Testis (tissue), 3 donors: Measurements from ENCODE around the gene TIAM1. TPM values are rescaled to one million over a fixed set of nuclear protein-coding genes. Genes with fewer than 3 reads are reported as not detected.

Experiments used
- DNase-seq: peaks from one replicate; pipeline ENCODE4 v3.0.0-alpha.2; 2019
- H3K27ac ChIP-seq, 2 donors: fragments of 200-600 bp; sonication (generic); one replicate each; pipeline ENCODE4 v1.5.1; 2019
- H3K27me3 ChIP-seq: fragments of 200-600 bp; sonication (generic); one replicate; pipeline ENCODE4 v1.5.1; 2019
- H3K36me3 ChIP-seq: fragments of 200-600 bp; sonication (generic); one replicate; pipeline ENCODE4 v1.5.1; 2017; ENCODE audit warnings: low read depth; ENCODE audit errors: missing control alignments
- H3K4me1 ChIP-seq: fragments of 200-600 bp; sonication (generic); one replicate; pipeline ENCODE4 v1.5.1; 2019
- H3K4me3 ChIP-seq, 2 donors: fragments of 200-600 bp; sonication (generic); one replicate each; pipeline ENCODE4 v1.5.1; 2017 to 2019
- H3K9me3 ChIP-seq: fragments of 200-600 bp; sonication (generic); one replicate; pipeline ENCODE4 v1.5.1; 2017
- CTCF ChIP-seq, 3 experiments: fragments of 450-650 bp in 2 of 3; fragments of 200-600 bp in 1 of 3; sonication (generic) in 1 of 3; IDR thresholded peaks; one replicate each; pipeline ENCODE4 v1.5.1; 2016 to 2019; ENCODE audit warnings: antibody characterized with exemption in 3 of 3, mild to moderate bottlenecking in 2 of 3, moderate library complexity in 1 of 3
- POLR2A ChIP-seq: fragments of 450-650 bp; IDR thresholded peaks from one replicate; pipeline ENCODE4 v1.6.1; 2017; ENCODE audit warnings: antibody characterized with exemption, mild to moderate bottlenecking, moderate library complexity
- WGBS, 2 donors: methylation state at CpG; one replicate each; pipeline ENCODE4 v1.1.5; 2018; 5-methylcytosine and 5-hydroxymethylcytosine counted together
- intact Hi-C: fragments of 100-400 bp; cut with DNase I; formaldehyde crosslinking; loops from one replicate; pipeline ENCODE4 v1.15.1; 2023; ENCODE audit warnings: low total_unique reads
- polyA plus RNA-seq: library from polyadenylated mRNA; stranded (reverse); fragments of 350-450 nt; fragmentation: Illumina TruSeq; extraction: RNeasy Lipid Tissue Mini Kit (QIAGEN cat#74804); gene quantifications from one replicate; pipeline ENCODE4 v1.2.3, GENCODE V29; 2014; ENCODE audit warnings: low read depth, low replicate concordance; ENCODE audit not compliant: insufficient read depth
- total RNA-seq, 2 donors: library from RNA; depleted of rRNA; stranded (reverse); fragments of >200 nt; gene quantifications; one replicate each; pipeline ENCODE4 v1.2.3, GENCODE V29; 2016

Gene TIAM1
- total and polyA plus RNA-seq, 3 donors from 2014 or later = 21.3 to 51.6 (median 34.6) TPM

- H3K9me3 ChIP-seq = no peaks in the 10 kb centered on the region
- intact Hi-C loops = no loop called here
- H3K27me3 ChIP-seq = no peaks in the 10 kb centered on the region
- 82 to 84% methylated on average over 5 of the region's 5 CpGs for WGBS, 2 donors
- DNase-seq = no peak
- no peaks in the 10 kb centered on the region for H3K36me3 ChIP-seq
- TF ChIP-seq POLR2A = no peak
- TF ChIP-seq CTCF (IDR thresholded peaks at IDR 0.05) = no peak
- H3K27ac ChIP-seq = no peak overlapping the region
- H3K4me3 ChIP-seq = no peak overlapping the region
- H3K4me1 ChIP-seq = peaks cover 13% of the 10 kb centered on the region
These were observed 186.3 kb downstream of the TIAM1 start for GRCh38 chr21:31157756-31158155.

- intact Hi-C loops = no loop called here
- Histone ChIP-seq H3K27me3 (no peaks in the 10 kb centered on the region), H3K27ac (no peak overlapping the region), H3K9me3 (no peaks in the 10 kb centered on the region), H3K4me3 (no peak overlapping the region), H3K36me3 (no peaks in the 10 kb centered on the region), H3K4me1 (peaks cover 12% of the 10 kb centered on the region)
- no peak for DNase-seq
- 90 to 93% methylated on average over 2 of the region's 2 CpGs for WGBS, 2 donors
- TF ChIP-seq CTCF (IDR thresholded peaks at IDR 0.05) = no peak
- no peak for TF ChIP-seq POLR2A
These were observed 187.4 kb downstream of the TIAM1 start for GRCh38 chr21:31156662-31157061.

GRCh38 chr21:31156169-31156568, 187.9 kb downstream of the TIAM1 start:
- Histone ChIP-seq H3K27me3 (no peaks in the 10 kb centered on the region), H3K4me1 (peaks cover 7% of the 10 kb centered on the region), H3K9me3 (no peaks in the 10 kb centered on the region), H3K27ac (no peak overlapping the region), H3K36me3 (no peaks in the 10 kb centered on the region), H3K4me3 (no peak overlapping the region)
- DNase-seq = no peak
- intact Hi-C loops = no loop called here
- no peak for TF ChIP-seq CTCF (IDR thresholded peaks at IDR 0.05)
- no peak for TF ChIP-seq POLR2A

- H3K27me3 ChIP-seq = no peaks in the 10 kb centered on the region
- H3K4me3 ChIP-seq = no peak overlapping the region
- intact Hi-C loops = no loop called here
- no peaks in the 10 kb centered on the region for H3K4me1 ChIP-seq
- H3K27ac ChIP-seq = no peak overlapping the region
- H3K36me3 ChIP-seq = no peaks in the 10 kb centered on the region
- DNase-seq = no peak
- no peaks in the 10 kb centered on the region for H3K9me3 ChIP-seq
- TF ChIP-seq CTCF (IDR thresholded peaks at IDR 0.05) = no peak
- no peak for TF ChIP-seq POLR2A
- WGBS, 2 donors = 62 to 64% methylated on average over 7 of the region's 7 CpGs
These were observed 192.7 kb downstream of the TIAM1 start for GRCh38 chr21:31151156-31152045.

- WGBS, 2 donors = 32 to 47% methylated on average over 3 of the region's 3 CpGs
- intact Hi-C loops = no loop called here
- Histone ChIP-seq H3K9me3 (no peaks in the 10 kb centered on the region), H3K4me1 (peaks cover 4% of the 10 kb centered on the region), H3K36me3 (no peaks in the 10 kb centered on the region), H3K27me3 (no peaks in the 10 kb centered on the region), H3K27ac (peak overlapping the region in 1 of 2 donors; percentile 56), H3K4me3 (no peak overlapping the region)
- DNase-seq = no peak
- TF ChIP-seq CTCF (IDR thresholded peaks at IDR 0.05) (no peak), POLR2A (no peak)
These were observed 198.8 kb downstream of the TIAM1 start for GRCh38 chr21:31145274-31145673.
